Measurements from ENCODE around the gene OR1I1. TPM values are rescaled to one million over a fixed set of nuclear protein-coding genes. Genes with fewer than 3 reads are reported as not detected.

Gene OR1I1
- total RNA-seq, 4 donors from 2014 or later: not detected

DNA sequence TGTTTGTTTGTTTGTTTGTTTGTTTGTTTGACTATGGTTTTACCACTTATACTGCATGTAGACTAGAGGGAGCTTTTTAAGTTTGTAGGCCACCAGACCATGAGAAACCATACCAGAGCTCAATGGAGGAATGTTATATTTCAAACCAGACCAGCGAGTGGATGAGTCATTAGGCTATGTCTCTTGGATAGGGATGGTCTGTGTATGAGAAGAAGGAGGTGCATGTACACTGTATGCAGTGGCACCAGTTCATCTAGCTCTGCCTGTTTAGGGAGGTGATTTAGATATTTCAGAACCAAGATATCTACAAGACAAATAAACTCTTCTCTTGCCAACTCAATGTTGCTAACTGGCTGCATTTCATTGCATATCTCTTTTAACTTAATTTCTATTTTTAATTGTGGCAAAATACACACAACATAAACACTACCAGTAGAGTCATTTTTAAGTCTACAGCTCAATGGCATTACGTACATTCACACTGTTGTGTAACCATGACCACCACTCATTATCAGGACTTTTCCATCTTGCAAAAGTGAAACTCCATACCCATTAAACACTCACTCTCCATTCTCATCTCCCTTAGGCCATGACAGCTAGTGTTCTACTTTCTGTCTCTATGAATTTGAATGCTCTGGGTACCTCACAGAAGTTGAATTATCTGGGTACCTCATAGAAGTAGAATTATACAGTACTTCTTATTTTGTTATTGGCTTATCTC, 54.4 kb downstream of the OR1I1 start:
- intact Hi-C loops (cut with DNase I): no loop called here
- Histone ChIP-seq H3K27ac (replicated peaks in 1 of 4) (no peak overlapping the region), H3K36me3 (no peaks in the 10 kb centered on the region), H3K4me3 (no peak overlapping the region), H3K9me3 (peaks cover 0 to 12% (median 2%) of the 10 kb centered on the region in 4 donors), H3K4me1 (no peaks in the 10 kb centered on the region), H3K27me3 (no peaks in the 10 kb centered on the region)
- DNase-seq (ENCODE audit: extremely low spot score): no peak
- TF ChIP-seq POLR2A (IDR thresholded peaks at IDR 0.05; ENCODE audit: low read depth): no peak
- TF ChIP-seq, protein P1, sequence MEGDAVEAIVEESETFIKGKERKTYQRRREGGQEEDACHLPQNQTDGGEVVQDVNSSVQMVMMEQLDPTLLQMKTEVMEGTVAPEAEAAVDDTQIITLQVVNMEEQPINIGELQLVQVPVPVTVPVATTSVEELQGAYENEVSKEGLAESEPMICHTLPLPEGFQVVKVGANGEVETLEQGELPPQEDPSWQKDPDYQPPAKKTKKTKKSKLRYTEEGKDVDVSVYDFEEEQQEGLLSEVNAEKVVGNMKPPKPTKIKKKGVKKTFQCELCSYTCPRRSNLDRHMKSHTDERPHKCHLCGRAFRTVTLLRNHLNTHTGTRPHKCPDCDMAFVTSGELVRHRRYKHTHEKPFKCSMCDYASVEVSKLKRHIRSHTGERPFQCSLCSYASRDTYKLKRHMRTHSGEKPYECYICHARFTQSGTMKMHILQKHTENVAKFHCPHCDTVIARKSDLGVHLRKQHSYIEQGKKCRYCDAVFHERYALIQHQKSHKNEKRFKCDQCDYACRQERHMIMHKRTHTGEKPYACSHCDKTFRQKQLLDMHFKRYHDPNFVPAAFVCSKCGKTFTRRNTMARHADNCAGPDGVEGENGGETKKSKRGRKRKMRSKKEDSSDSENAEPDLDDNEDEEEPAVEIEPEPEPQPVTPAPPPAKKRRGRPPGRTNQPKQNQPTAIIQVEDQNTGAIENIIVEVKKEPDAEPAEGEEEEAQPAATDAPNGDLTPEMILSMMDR (IDR thresholded peaks at IDR 0.05): no peak
- TF ChIP-seq POLR2AphosphoS5 (IDR thresholded peaks at IDR 0.05): no peak
- TF ChIP-seq EP300 (IDR thresholded peaks at IDR 0.05): no peak
- 70% methylated on average over 2 of the region's 2 CpGs for WGBS

DNA sequence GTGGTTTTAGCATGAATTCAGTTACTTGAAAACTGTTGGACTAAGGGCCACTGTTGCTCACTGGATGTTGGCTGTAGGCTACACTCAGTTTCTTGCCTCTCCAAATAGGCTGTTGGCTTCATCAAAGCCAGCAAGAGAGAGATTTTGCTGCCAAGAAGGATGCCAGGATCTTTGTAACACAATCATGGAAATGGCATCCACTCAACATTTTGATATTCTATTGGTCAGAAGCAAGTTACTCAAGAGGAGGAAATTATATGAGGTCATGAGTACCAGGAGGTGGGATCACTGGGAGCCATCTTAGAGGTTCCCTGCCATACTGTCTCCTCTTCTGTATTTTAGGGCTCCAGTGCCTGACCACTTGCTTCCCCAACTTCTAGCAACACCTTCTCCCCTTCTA, 55.8 kb downstream of the OR1I1 start:
- intact Hi-C loops (cut with DNase I): no loop called here
- Histone ChIP-seq H3K4me3 (no peak overlapping the region), H3K27ac (replicated peaks in 1 of 4) (no peak overlapping the region), H3K9me3 (peaks cover 0 to 12% (median 2%) of the 10 kb centered on the region in 4 donors), H3K27me3 (no peaks in the 10 kb centered on the region), H3K36me3 (no peaks in the 10 kb centered on the region), H3K4me1 (no peaks in the 10 kb centered on the region)
- TF ChIP-seq EP300 (IDR thresholded peaks at IDR 0.05): no peak
- TF ChIP-seq POLR2A (IDR thresholded peaks at IDR 0.05; ENCODE audit: low read depth): no peak
- TF ChIP-seq, protein P1 (IDR thresholded peaks at IDR 0.05): no peak
- TF ChIP-seq POLR2AphosphoS5 (IDR thresholded peaks at IDR 0.05): no peak
- DNase-seq (ENCODE audit: extremely low spot score): no peak

DNA sequence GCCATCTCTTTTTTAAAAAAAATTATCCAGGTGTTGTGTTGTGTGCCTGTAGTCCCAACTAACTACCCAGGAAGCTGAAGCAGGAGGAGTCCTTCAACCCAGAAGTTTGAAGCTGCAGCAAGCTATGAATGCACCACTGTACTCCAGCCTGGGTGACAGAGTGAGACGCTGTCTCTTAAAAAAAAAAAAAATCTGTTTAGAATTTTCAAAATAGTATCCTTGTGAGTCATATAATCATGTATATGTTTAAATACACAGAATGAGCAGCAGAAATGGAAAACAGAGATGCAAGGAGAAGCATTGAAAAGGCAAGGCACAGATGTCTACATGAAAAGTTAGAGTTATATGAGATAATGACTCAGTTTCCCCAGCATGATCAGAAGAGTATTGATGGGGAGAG, 56.4 kb downstream of the OR1I1 start:
- 17% methylated on average over 1 of the region's 1 CpG for WGBS
- no peak overlapping the region for H3K4me3 ChIP-seq
- peaks cover 0 to 12% (median 2%) of the 10 kb centered on the region in 4 donors for H3K9me3 ChIP-seq
- intact Hi-C loops (cut with DNase I): no loop called here
- DNase-seq (ENCODE audit: extremely low spot score): no peak
- H3K4me1 ChIP-seq: no peaks in the 10 kb centered on the region
- H3K27me3 ChIP-seq: no peaks in the 10 kb centered on the region
- TF ChIP-seq POLR2A (IDR thresholded peaks at IDR 0.05; ENCODE audit: low read depth) (no peak), EP300 (IDR thresholded peaks at IDR 0.05) (no peak), POLR2AphosphoS5 (IDR thresholded peaks at IDR 0.05) (no peak)
- TF ChIP-seq, protein P1 (IDR thresholded peaks at IDR 0.05): no peak
- no peaks in the 10 kb centered on the region for H3K36me3 ChIP-seq
- no peak overlapping the region for H3K27ac ChIP-seq (replicated peaks in 1 of 4)

DNA sequence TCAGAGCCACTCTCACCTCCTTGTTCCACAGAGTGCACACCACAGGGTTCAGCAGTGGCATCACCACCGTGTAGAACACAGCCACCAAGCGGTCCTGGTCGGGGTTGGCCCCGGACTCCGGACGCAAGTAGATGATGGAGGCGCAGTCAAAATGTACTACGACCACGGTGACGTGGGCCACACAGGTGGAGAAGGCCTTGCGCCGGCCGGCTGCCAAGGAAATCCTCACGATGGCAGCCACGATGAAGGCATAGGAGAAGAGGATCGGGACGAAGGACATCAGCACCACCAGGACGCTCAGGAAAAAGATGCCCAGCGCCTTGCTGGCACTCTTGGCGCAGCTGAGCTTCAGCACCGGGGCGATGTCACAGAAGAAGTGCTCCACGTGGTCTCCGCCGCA, 59.1 kb downstream of the OR1I1 start:
- DNase-seq (ENCODE audit: extremely low spot score): no peak
- 86% methylated on average over 18 of the region's 25 CpGs for WGBS
- TF ChIP-seq POLR2A (IDR thresholded peaks at IDR 0.05; ENCODE audit: low read depth) (no peak), EP300 (IDR thresholded peaks at IDR 0.05) (no peak), POLR2AphosphoS5 (IDR thresholded peaks at IDR 0.05) (no peak)
- TF ChIP-seq, protein P1 (IDR thresholded peaks at IDR 0.05): no peak
- no peaks in the 10 kb centered on the region for H3K27me3 ChIP-seq
- H3K9me3 ChIP-seq: peaks cover 0 to 12% (median 2%) of the 10 kb centered on the region in 4 donors
- intact Hi-C loops (cut with DNase I): no loop called here
- H3K4me1 ChIP-seq: no peaks in the 10 kb centered on the region
- H3K4me3 ChIP-seq: no peak overlapping the region
- H3K36me3 ChIP-seq: no peaks in the 10 kb centered on the region
- no peak overlapping the region for H3K27ac ChIP-seq (replicated peaks in 1 of 4)

DNA sequence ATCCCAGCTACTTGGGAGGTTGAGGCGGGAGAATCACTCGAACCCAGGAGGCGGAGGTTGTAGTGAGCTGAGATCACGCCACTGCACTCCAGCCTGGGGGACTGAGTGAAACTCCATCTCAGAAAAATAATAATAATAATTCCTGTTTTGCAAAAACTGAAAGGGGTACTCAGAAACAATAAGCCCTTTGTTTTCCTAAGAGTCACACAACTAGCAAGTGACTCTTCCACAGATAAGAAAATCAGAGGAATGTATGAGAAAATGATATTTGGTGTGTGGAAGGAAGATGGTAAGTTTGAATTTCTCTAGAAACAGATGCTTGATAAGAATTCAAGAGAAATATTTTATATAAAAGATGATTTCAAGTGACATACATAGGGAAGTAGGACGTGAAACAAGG, 60.3 kb downstream of the OR1I1 start:
- WGBS: 70% methylated on average over 5 of the region's 5 CpGs
- DNase-seq (ENCODE audit: extremely low spot score): no peak
- H3K27me3 ChIP-seq: no peaks in the 10 kb centered on the region
- H3K36me3 ChIP-seq: no peaks in the 10 kb centered on the region
- intact Hi-C loops (cut with DNase I): no loop called here
- no peak overlapping the region for H3K4me3 ChIP-seq
- no peaks in the 10 kb centered on the region for H3K4me1 ChIP-seq
- TF ChIP-seq EP300 (IDR thresholded peaks at IDR 0.05) (no peak), POLR2AphosphoS5 (IDR thresholded peaks at IDR 0.05) (no peak), POLR2A (IDR thresholded peaks at IDR 0.05; ENCODE audit: low read depth) (no peak)
- H3K27ac ChIP-seq (replicated peaks in 1 of 4): no peak overlapping the region
- H3K9me3 ChIP-seq: peaks cover 0 to 12% (median 2%) of the 10 kb centered on the region in 4 donors

Other genes with a start within 250 kb of the OR1I1 start
- under 1 TPM in 1 of 4 donors, not detected in 3; 0.52 TPM for gene OR7A5, start 247.0 kb upstream of the OR1I1 start, total RNA-seq
- gene OR7C1, start 247.0 kb upstream of the OR1I1 start, total RNA-seq: under 1 TPM in 2 of 4 donors, not detected in 2; 0.06 TPM
- not detected for gene OR7A10, start 233.3 kb upstream of the OR1I1 start, total RNA-seq
- gene OR7A17, start 196.1 kb upstream of the OR1I1 start, total RNA-seq: not detected
- gene OR7C2, start 140.7 kb upstream of the OR1I1 start, total RNA-seq: not detected
- gene SLC1A6, start 102.3 kb upstream of the OR1I1 start, total RNA-seq: not detected
- gene CASP14, start 32.7 kb upstream of the OR1I1 start, total RNA-seq: not detected
- gene SYDE1, start 25.2 kb downstream of the OR1I1 start, total RNA-seq: 100 to 1,000 TPM in 1 of 4 donors, 10 to 100 TPM in 3; 42.8 to 106 (median 77.1) TPM
- 10 to 100 TPM; 19.9 to 78.7 (median 49.1) TPM for gene NOTCH3, start 118.8 kb downstream of the OR1I1 start, total RNA-seq
- gene EPHX3, start 150.2 kb downstream of the OR1I1 start, total RNA-seq: 1 to 10 TPM in 1 of 4 donors, not detected in 3; 1.6 TPM